Spleen (tissue), 7 donors: ENCODE measurements around the gene GMCL2.

ENCODE experiments used
- CTCF ChIP-seq, 11 experiments: fragments of 200-600 bp in 7 of 11; fragments of 450-650 bp in 4 of 11; sonication (generic) in 4 of 11; IDR thresholded peaks in 8 of 11; conservative IDR thresholded peaks in 3 of 11; 1 replicate in 7 of 11; 2 replicates in 4 of 11; pipeline versions ENCODE4 v1.4.0 to v1.8.0; 2016 to 2021; ENCODE audit warnings: antibody characterized with exemption in 11 of 11, inconsistent platforms in 4 of 11, mild to moderate bottlenecking in 1 of 11
- POLR2A ChIP-seq, 3 donors: fragments of 450-650 bp; IDR thresholded peaks; one replicate each; pipeline ENCODE4 v1.5.1; 2017; ENCODE audit warnings: antibody characterized with exemption in 3 of 3, mild to moderate bottlenecking in 1 of 3
- POLR2AphosphoS5 ChIP-seq, 3 donors: sonication (generic); formaldehyde crosslinking; IDR thresholded peaks; one replicate each; pipeline ENCODE4 v1.5.1; 2017; ENCODE audit warnings: antibody characterized with exemption in 3 of 3
- donor health status: DM: no; HTN: no; CAD: no; lungs with moderate emphysema.
- donor health status: DM: no; HTN: no; CAD: no.
- donor health status: DM: no; HTN: no; CAD: no.

GRCh38 chr5:178221853-178222252 is 34.7 kb upstream of the GMCL2 start:
- no peak for TF ChIP-seq CTCF (IDR thresholded peaks at IDR 0.05 in 8 of 11, conservative IDR thresholded peaks at IDR 0.05 in 3 of 11)
- TF ChIP-seq POLR2A (IDR thresholded peaks at IDR 0.05), result no peak
- TF ChIP-seq POLR2AphosphoS5 (IDR thresholded peaks at IDR 0.05), result no peak
